ENCODE measurements around the gene STPG1. TPM values are rescaled to one million over a fixed set of nuclear protein-coding genes. Genes with fewer than 3 reads are reported as not detected.

Gene STPG1
- total and polyA plus RNA-seq, 2 of the 13 experiments (the other 11 are each of a cell fraction or from before 2014, with no cell fraction given): 3.4 to 4.3 TPM

DNA sequence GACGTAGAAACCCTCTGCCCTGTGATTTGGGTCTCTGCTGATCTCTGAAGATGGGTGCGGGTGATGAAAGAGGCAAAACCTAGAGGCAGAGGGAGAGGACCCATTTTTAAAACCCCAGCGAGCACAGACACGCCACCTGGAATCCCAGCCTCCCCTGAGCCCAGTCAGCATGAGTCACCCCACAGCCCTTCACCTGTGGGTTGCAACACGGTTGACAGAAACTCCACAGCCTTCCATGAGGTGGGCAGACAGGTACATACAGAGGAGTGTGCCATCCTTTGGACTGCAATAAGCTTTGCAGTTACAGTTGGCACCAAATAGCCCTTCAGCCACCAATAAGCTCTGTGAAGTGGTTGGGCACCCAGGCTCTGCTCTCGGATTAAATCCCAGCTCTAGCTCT is 96.5 kb downstream of the STPG1 start:
- Histone ChIP-seq H3K9ac (ENCODE audit: insufficient read depth, low read depth, low read length) (no peak overlapping the region), H3K36me3 (replicated peaks in 1 of 2; ENCODE audit: control insufficient read depth in 1 of 2, insufficient read depth in 2 of 2, low read length in 2 of 2) (no peaks in the 10 kb centered on the region), H3K4me3 (replicated peaks in 1 of 3; ENCODE audit: insufficient read depth in 1 of 3, low read depth in 2 of 3, low read length in 3 of 3) (no peak overlapping the region), H3K79me2 (ENCODE audit: insufficient read depth, low read length) (no peaks in the 10 kb centered on the region), H3K27me3 (ENCODE audit: control insufficient read depth in 1 of 2, insufficient read depth in 2 of 2, low read length in 2 of 2) (peaks cover 4 to 21% of the 10 kb centered on the region in 2 experiments; a peak in 2 of 5 replicates), H3K4me1 (ENCODE audit: insufficient read depth, low read length) (peaks cover 11% of the 10 kb centered on the region), H3K9me3 (ENCODE audit: low read length) (no peaks in the 10 kb centered on the region), H3K27ac (ENCODE audit: extremely low read length, insufficient read depth, low read length) (no peak overlapping the region), H2AFZ (ENCODE audit: low read length) (no peak overlapping the region), H3K4me2 (ENCODE audit: low read depth, low read length) (no peak overlapping the region), H4K20me1 (ENCODE audit: insufficient read depth, low read length) (no peaks in the 10 kb centered on the region)
- ATAC-seq (no peak), DNase-seq (ENCODE audit: low spot score) (no peak), FAIRE-seq (no peak)
- TF ChIP-seq KLF9 (CRISPR knock-in tag; IDR thresholded peaks at IDR 0.05; ENCODE audit: low read depth) (no peak), MED8 (CRISPR knock-in tag; IDR thresholded peaks at IDR 0.05; ENCODE audit: insufficient replicate concordance) (no peak), NR2F1 (CRISPR knock-in tag; IDR thresholded peaks at IDR 0.05) (no peak), SP140L (CRISPR knock-in tag; IDR thresholded peaks at IDR 0.05; ENCODE audit: borderline replicate concordance) (no peak), ZMYM4 (CRISPR knock-in tag; IDR thresholded peaks at IDR 0.05) (no peak)
- in situ Hi-C loops (cut with HindIII; ENCODE audit: extremely low pct_ligation_motif_present, low pct_unique_long_range_greater_than_20kb): no loop called here
- intact Hi-C loops (cut with micrococcal nuclease; ENCODE audit: unreplicated experiment): no loop called here
- ChIA-PET POLR2A (no interaction called here), CTCF (ENCODE audit: low intra/inter-chr PET ratio, low total read pairs) (no interaction called here)
- WGBS (ENCODE audit: low lambda C conversion rate): 25% methylated on average over 5 of the region's 6 CpGs
- no TSS peak for BruUV-seq (replicated peaks)

- CTCF ChIA-PET (ENCODE audit: low intra/inter-chr PET ratio, low total read pairs): no interaction called here
- in situ Hi-C loops (cut with HindIII; ENCODE audit: extremely low pct_ligation_motif_present, low pct_unique_long_range_greater_than_20kb): no loop called here
- Histone ChIP-seq H2AFZ (ENCODE audit: low read length) (no peak overlapping the region), H3K27me3 (ENCODE audit: control insufficient read depth in 1 of 2, insufficient read depth in 2 of 2, low read length in 2 of 2) (peaks cover 4 to 21% of the 10 kb centered on the region in 2 experiments; a peak in 2 of 5 replicates), H3K27ac (ENCODE audit: extremely low read length, insufficient read depth, low read length) (no peak overlapping the region), H3K36me3 (replicated peaks in 1 of 2; ENCODE audit: control insufficient read depth in 1 of 2, insufficient read depth in 2 of 2, low read length in 2 of 2) (no peaks in the 10 kb centered on the region), H3K9ac (ENCODE audit: insufficient read depth, low read depth, low read length) (no peak overlapping the region), H3K4me2 (ENCODE audit: low read depth, low read length) (no peak overlapping the region), H4K20me1 (ENCODE audit: insufficient read depth, low read length) (no peaks in the 10 kb centered on the region), H3K9me3 (ENCODE audit: low read length) (no peaks in the 10 kb centered on the region), H3K4me3 (replicated peaks in 1 of 3; ENCODE audit: insufficient read depth in 1 of 3, low read depth in 2 of 3, low read length in 3 of 3) (no peak overlapping the region), H3K4me1 (ENCODE audit: insufficient read depth, low read length) (peaks cover 11% of the 10 kb centered on the region), H3K79me2 (ENCODE audit: insufficient read depth, low read length) (no peaks in the 10 kb centered on the region)
- TF ChIP-seq ZNF816 (CRISPR knock-in tag; IDR thresholded peaks at IDR 0.05; ENCODE audit: borderline replicate concordance) (no peak), PITX1 (CRISPR knock-in tag; IDR thresholded peaks at IDR 0.05) (no peak), FOSL2 (CRISPR knock-in tag; IDR thresholded peaks at IDR 0.05) (no peak)
- POLR2A ChIA-PET: no interaction called here
- intact Hi-C loops (cut with micrococcal nuclease; ENCODE audit: unreplicated experiment): no loop called here
- WGBS (ENCODE audit: low lambda C conversion rate): 40% methylated on average over 2 of the region's 3 CpGs
- ATAC-seq (no peak), FAIRE-seq (no peak), DNase-seq (ENCODE audit: low spot score) (no peak)
- no TSS peak for BruUV-seq (replicated peaks)
These were observed 96.9 kb downstream of the STPG1 start for GRCh38 chr1:24316645-24317044.

Measured in HepG2 (cell line).